A172 (cell line): ENCODE measurements around the gene SLC9A1. TPM values are rescaled to one million over a fixed set of nuclear protein-coding genes. Genes with fewer than 3 reads are reported as not detected.

Experiments used
- DNase-seq: peaks from one replicate; pipeline ENCODE4 v3.0.0-alpha.2; 2015; ENCODE audit warnings: low spot score
- total RNA-seq: library from RNA; depleted of rRNA; stranded (reverse); fragments of >200 nt; shearing (Covaris generic); gene quantifications from 2 replicates; pipeline ENCODE4 v1.2.3, GENCODE V29; 2014; rRNA removed

SLC9A1 gene
- total RNA-seq, 1 experiment from 2014 or later, result 5.2 TPM

DNA sequence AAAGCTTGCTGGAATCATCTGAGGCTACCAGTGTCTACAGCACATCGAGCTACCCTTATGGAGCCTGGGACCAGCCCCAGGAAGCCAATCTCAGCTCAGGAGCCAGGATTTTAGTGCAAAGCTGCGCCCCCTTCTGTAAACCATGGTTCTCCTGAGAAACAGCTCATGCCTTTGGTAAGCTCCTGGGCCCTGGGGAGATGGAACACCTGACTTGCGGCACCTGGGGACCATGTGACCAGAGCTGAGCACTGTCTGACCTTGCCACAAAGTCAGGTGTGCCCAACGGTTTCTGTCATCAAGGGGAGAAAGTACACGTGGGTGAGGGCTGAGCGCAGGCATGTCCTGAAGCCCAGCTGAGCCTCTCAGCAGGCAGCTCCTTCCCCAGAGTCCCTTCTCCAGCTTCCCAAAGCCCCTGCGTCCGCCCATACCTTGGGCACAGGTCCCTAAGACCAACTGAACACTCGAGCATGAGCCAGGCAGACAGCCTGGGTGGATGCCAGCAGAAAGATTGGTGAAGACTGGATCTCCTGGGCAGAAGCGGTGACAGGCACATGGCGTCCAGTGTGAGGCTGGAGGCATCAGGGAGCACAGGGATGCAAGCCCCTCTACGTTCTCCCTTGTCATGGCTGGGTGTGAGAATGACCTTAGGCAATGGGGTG lies 84.4 kb downstream of the SLC9A1 start:
- DNase-seq, result no peak

DNA sequence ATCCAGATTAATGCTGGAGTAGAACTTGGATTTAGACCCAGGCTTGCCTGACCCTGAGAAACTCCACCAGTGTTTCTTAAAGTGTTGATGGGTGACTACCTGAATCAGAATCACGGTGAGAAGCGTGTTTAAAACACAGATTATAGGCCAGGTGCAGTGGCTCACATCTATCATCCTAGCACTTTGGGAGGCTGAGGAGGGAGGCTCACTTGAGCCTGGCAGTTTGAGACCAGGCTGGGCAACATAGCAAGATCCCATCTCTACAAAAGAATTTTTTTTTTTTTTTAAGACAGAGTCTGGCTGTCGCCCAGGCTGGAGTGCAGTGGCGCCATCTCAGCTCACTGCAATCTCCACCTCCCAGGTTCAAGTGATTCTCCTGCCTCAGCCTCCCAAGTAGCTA lies 86.0 kb downstream of the SLC9A1 start:
- DNase-seq, result no peak

DNA sequence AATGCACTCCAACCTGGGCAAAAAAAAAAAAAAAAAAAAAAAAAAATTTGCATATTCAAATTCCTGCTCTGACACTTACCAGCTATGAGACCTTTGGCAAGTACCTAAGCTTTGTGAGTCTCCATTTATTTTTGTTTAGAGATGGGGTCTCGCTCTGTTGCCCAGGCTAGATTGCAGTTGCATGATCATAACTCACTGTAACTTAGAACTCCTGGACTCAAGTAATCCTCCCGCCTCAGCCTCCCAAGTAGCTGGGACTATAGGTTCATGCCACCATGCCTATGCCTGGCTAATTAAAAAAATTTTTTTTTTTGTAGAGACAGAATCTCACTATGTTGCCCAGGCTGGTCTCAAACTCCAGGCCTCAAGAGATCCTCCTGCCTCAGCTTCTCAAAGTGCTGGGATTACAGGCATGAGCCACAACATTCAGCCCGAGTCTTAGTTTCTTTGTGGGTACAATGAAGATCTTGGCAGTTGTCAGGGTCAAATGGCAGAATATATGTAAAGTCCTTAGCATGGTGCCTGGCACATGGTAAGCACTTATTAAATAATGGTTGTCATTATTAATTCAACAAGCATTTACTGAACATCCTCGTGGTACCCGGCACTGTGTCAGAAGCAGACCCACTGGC lies 88.8 kb downstream of the SLC9A1 start:
- DNase-seq, result no peak

DNA sequence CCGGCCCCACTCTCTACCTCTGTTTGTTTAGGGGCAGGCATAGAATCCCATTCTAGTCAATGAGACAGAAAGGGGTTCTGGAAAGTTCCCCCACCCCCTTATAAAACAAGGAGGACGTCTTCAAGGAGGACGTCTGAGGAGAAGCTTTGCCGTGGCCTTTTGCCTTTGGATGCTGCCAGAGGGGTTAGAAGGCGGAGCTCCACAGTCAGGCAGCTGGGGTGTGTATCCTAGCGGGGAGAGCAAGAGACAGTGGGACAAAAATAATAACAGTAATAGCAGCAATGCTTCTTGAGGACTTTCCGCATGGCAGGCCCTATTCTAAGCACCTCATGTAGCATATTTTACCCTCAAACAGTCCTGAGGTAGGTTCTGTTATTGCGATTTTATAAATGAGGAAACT lies 94.0 kb downstream of the SLC9A1 start:
- DNase-seq, result no peak

DNA sequence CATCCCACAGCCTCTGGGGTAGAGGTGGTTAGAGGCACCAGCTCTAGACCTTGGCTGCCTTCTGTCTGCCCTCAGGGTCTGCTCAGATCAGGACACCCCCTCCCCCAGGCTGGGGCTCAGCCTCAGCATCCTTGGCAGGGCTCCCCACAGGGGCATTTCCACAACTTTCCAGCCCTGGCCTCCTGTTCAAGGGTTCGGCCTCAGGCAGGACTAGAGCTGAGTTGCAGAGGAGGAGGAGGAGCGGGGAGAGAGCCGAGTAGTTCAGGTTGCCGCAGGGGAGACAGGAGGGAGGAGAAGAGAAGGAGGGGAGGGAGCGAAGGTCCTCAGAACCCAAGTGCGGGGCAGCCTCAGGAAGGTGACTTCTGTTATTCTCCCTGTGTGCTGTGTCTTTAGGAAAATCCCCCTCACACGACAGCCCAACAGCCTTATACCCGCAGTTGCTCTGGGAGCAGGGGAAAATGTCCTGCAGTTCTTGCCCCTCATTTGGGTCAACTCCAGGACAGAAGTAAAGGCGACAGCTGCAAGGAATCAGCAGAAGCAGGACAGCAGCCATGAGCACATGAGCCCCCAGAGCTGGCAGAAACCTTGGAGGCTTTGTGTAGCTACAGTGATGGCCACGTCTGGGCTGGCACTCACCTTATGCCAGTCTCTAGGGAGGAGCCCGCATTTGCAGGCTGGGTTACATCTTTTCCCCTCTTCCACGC lies 95.8 kb downstream of the SLC9A1 start:
- no peak for DNase-seq

DNA sequence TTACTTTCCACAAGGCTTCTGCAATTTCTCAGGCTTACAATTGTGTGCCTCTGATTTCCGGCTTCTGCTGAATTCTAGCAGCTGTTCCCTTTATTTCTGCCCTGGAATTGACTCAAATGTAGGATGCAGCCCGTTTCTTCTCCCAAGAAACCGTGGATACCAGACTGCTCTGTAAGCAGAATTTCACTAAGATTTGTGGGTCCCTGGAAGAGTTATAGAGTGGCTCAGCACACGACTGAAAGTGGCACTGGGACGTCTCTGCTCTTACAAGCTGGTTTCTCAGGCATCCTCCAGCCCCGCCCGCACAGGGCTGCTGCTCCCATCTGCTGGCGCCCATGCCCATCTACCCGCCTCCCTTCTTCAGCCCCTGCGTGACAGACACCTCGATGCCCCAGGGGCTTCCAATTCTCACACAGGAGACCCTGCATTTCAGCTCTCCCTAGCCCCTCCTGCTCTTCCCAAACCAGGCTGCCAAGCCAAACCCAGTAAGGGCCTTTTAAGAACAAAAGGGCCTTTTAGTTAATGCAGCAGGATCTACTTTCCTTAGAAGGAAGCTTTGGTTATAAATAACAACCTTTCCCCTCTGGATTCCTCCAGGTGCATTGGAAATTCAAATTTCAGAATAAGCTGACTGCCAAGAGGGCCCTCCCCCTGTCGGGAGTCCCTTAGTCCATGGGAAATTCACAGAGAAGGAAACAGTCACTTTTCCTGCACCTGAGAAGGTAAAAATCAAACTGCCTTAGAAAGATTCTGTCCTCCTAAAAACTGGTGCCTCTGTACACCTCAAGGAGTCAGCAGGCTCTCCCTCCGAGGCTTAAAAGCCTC lies 96.9 kb downstream of the SLC9A1 start:
- no peak for DNase-seq

DNA sequence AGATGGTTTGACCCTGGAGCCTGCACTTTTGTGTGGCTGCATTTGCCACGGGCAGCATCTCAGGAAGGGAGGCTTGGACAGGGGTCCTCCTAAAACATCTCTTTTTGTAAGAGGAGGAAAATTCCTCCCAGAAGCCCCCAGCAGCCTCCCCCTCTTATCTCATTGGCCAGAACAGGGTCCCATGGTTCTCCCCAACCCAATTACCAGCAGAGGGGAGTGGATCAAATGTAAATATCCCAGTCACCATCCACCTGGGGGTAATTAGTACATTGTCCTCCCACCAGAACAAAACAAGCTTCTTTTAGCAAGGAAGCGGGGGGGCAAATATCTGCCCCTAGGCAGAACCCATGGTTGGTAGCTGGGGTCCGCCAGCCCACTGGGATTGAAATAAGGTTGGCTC lies 97.5 kb downstream of the SLC9A1 start:
- no peak for DNase-seq

DNA sequence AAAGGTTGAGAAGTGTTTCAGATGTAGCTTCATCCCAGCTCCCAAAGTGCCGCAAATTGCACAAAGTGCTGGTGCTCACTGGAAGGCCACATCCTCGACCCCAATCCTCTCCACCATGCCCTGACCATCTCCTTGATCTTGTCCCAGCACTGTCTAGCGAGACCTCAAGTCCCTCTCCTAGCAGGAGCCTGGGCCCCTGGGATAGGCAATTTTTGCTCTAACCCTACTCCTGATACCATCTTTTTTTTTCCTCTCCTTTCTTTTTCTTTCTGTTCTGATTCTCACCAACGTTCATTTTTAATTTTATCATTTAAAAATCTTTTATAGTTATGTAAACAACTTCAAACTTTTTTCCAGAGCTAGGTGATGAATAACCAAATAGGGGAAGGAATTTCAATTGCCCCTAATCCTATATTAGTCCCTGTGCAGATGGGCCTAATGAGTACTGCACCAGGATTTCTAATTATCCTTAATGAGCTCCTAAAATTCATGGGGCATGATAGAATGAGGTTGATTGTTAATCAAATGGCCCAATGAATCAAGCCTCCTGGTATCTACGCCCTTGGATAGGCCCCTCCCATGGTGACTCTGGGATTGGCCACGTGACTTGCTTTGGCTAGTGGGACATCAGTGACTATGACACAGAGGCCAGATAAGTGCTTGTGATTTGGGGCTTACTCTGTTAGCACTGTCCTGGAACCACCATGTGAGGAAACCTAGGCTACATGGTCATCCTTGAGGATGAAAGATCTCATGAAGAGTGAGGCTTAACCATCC lies 100.8 kb downstream of the SLC9A1 start:
- no peak for DNase-seq

DNA sequence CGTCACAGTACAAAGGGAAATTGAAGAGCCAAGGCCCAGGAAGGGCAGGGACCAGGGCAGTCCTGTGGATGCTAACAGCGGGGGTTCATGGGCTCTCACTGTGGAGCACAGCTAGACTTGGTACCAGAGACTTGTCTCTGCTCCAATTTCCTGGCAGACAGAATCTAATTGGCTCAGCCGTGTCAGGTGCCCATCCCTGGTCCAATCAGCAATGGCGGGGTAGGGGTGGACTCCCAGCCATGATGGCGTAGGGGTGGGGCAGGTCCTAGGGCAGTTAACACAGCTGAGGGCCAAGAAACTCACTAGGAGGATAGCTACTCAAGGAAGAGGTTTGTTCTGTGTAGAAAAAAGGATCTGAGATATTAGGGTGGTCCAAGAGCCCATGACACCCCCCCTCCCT lies 102.4 kb downstream of the SLC9A1 start:
- DNase-seq, result no peak

DNA sequence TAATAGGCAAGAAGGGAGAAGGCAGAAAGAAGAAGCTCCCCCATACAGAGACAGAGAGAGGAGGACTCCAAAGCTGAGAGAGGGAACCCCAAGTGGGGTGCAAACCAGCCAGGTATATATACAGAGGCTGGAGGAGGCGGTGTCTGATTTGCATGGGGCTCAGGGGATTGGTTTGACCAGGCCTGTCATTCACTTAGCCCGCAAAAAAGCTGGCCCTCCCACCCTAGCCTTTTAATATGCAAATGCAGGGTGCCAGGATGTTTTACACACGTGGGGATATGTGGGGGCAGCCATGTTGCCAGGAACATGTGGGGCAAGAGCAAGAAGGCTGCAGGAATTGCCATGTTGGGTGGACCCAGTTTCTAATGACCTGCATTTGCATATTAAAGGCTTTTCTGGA lies 105.3 kb downstream of the SLC9A1 start:
- DNase-seq, result no peak

DNA sequence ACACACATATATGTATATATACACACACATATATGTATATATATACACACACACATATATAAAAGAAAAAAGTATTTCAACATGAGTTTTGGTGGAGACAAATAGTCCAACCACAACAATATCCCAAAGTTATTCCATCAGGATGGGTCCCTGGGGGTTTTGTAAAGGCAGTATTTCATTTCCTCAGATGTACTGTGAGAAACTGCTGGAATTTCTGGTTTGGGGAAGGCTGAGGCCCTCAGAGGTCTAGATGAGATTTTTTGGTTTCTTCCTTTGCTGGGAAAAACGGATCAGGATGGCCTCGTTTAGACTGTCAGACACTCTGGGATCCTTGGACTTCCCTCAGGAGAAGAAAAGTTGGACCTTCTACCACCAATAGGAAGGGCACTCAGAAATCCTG lies 105.8 kb downstream of the SLC9A1 start:
- no peak for DNase-seq

Other genes starting within 250 kb of the SLC9A1 start
- not detected in 2 replicates for gene NR0B2, start 241.2 kb downstream of the SLC9A1 start, total RNA-seq
- gene NUDC, start 233.4 kb downstream of the SLC9A1 start, total RNA-seq, result 70.8 and 79.2 TPM in 2 replicates
- gene KDF1, start 194.7 kb downstream of the SLC9A1 start, total RNA-seq, result not detected in 2 replicates
- gene TRNP1, start 161.4 kb downstream of the SLC9A1 start, total RNA-seq, result 19.3 and 23.9 TPM in 2 replicates
- 15.9 and 25.8 TPM in 2 replicates for gene TENT5B, start 142.3 kb downstream of the SLC9A1 start, total RNA-seq
- 7.6 and 8.8 TPM in 2 replicates for gene WDTC1, start 79.5 kb upstream of the SLC9A1 start, total RNA-seq
- gene TMEM222, start 167.0 kb upstream of the SLC9A1 start, total RNA-seq, result 30.3 and 30.6 TPM in 2 replicates
- 1.8 and 3.5 TPM in 2 replicates for gene SYTL1, start 186.9 kb upstream of the SLC9A1 start, total RNA-seq
- gene MAP3K6, start 211.8 kb upstream of the SLC9A1 start, total RNA-seq, result 7.1 and 13.2 TPM in 2 replicates
- gene FCN3, start 219.7 kb upstream of the SLC9A1 start, total RNA-seq, result not detected in 2 replicates
- gene CD164L2, start 228.2 kb upstream of the SLC9A1 start, total RNA-seq, result not detected in 2 replicates
- 0.05 and 0.50 TPM in 2 replicates for gene GPR3, start 237.5 kb upstream of the SLC9A1 start, total RNA-seq